GM04503 (cell line): ENCODE data around the gene AGBL1.

Experiments used
- DNase-seq: peaks from one replicate; pipeline ENCODE4 v3.0.0-alpha.2; 2012; ENCODE audit warnings: low read depth

The AGBL1 gene

DNA sequence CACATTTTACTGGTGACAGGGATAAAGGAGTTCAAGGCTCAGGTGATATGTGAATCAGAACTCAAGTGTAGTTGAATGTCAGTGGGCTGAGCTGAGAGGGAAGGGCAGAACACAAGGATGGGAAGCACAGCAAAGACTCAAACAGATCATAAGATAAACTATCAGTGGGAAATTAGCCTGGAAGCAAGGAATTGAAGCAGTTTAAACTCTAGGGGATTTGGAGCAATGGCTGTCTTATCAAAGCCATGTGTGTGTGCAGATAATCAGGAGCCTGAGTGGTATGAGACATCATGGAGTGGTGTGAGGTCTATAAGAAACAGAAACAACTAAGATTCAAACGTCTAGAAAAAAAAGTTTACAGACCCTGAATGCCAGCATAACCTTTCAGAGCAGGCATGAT is 634.6 kb downstream of the AGBL1 start:
- DNase-seq, result no peak

DNA sequence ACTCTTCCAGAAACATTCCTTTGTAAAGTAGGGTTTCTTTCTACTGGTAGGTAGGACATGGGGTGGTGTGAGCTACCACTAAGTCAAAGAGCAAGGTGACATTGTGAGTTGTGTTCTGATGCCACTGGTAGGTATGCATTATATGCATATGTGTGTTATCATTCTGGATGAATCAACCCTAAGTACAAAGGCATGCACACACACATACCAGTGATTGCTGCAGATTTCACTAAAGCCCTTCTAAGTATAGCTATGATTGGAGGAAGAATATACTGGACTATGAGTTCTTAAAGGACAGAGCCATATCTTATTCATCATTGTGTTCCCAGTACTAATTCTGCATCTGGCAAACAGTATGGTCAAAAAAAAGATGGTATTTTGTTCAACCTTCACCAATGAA is 646.0 kb downstream of the AGBL1 start:
- DNase-seq, result no peak

DNA sequence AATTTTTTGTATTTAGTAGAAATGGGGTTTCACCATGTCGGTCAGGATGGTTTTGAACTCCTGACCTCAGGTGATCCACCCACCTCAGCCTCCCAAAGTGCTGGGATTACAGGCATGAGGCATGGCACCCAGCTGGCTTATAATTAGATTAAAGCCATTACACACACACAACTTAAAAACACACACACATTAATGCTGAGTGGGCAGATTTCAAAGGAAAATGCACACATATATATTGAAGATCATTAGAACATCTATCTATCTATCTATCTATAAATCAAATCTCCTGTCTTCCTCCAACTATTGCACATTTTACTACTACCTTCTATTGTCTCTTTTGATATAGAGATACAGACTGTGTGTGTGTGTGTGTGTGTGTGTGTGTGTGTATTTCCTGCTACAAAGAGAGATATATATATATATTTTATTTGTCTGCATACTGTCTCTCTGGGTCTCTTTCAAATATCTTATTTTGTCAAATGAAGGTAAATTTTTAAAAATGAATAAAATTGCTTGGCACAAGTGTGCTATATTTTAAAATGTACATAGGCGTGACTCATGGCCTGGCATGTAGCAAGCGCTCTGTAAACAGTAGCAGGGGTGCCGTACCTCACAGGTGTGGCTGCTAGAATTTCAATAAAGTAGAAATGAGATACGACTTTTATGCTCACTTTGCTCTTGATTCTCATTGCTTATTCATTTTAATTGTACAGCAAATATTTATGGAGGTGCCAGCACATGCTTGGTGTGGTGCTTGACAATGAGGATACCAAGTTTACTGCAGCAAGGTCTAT is 655.8 kb downstream of the AGBL1 start:
- no peak for DNase-seq

DNA sequence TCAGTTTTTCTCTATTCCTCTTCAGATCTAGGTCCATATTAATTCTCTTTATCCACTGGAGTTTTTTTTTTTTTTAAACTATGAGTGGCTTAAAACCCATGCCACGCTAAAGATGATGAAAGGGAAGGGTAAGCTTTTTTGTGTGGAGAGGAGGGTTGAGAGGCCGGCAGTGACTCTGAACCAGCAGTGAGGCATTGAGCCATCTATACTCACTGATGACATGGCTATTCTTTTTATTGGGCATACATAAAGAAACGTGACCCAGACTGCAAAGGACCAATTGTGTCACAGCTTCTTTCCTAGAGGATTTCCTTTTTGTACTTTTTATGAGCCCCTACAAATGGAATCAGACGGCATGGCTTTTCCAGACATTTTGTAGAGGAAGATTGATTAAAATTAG is 662.2 kb downstream of the AGBL1 start:
- DNase-seq, result no peak

DNA sequence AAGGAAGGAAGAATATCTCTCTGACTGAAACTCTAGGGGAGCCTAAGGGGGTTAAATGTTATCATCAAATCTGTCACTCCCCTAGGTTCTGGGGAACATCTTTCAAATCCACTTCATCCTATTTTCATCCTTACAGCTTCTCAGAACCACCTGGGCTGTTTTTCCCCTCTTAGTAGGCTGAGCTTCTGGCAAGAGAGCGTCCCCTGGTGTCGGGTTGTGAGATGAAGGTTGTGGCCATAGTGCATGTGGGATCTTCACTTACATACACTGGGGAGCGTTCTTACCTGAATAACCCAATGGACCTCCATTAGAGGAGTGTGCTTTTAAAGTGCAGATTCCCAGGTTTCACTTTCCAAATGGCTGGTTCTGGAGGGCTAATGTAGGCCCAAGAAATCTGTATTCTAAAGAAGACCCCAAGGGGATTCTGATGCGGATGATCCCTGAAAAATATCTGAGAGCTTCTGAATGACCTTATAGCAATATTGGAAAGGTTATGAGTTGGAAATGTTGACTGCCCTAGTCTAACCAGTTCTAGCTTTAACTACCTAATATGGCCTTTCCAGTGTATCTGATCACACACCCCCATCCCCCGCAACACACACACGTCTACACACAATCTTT is 663.7 kb downstream of the AGBL1 start:
- DNase-seq, result no peak

DNA sequence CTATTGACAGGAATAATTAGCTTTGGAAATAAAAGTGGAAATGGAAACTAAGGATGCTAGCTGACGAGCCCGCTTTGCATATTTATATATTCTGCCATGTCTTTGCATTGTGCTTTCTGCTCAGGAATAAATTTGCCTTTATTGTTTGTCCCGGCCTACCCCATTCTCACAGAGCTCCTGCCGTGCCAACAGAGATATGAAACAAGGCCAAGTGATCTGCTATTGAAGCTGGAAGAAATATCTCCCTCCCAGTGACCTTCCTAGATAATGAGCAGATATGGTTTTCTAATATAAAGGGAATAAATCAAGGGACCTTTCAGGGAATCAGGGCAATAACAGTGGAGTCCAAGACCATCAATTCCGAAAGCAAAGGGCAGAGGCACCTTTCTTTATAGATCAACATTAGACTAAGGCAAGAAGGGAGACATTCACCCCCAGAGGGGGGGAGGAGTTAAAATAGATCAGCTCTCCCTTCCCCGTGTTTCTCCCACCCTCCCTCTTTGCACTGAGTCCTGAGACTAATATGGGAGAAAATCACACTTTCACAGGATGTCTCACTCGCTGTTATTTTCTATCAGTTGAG is 664.6 kb downstream of the AGBL1 start:
- no peak for DNase-seq

DNA sequence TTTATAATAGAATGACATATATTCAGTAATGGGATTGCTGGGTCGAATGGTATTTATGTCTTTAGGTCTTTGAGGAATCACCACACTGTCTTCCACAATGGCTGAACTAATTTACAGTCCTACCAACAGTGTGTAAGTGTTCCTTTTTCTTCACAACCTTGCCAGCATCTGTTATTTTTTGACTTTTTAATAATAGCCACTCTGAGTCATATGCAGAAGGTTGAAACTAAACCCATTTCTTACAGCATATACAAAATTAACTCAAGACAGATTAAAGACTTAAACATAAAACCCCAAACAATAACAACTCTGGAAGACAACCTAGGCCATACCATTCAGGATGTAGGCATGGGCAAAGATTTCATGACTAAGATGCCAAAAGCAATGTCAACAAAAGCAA is 671.4 kb downstream of the AGBL1 start:
- no peak for DNase-seq

DNA sequence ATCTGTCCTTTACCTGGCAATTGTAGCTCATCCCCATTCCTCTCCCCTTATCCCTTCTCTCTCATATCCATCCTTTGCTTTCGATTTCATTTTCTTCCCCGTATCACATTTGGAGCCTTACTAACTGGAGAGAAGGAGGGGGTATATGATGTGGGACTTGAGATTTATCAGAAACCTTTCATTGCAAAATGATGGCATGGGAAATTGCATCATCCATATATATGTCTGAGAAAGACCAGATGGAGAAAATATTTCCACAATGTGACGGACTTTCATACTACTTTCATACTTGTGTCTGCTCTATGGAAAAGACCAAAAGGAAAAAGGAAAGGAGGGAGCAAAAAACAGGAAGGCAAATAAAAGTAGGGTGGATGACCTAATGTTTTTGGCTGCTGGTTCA is 675.2 kb downstream of the AGBL1 start:
- DNase-seq, result no peak

DNA sequence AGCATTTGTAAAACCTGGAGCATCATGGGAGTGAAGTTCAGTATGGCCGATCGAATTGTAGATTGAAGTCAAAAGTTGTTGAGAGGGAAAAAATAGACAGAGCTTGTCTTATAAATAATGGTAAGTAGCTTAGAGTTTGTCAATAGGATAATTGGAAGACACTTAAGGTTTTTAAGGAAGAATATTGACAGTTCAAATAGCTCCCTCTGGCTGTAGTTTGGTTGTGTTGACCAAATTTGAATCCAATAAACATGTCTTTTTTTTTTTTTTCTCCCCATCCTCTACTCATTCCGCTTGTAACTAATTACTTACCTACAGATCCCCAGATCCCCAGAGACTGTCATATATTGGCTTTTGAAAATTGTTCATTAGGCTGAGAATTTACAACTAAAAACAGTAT is 677.0 kb downstream of the AGBL1 start:
- DNase-seq, result no peak

DNA sequence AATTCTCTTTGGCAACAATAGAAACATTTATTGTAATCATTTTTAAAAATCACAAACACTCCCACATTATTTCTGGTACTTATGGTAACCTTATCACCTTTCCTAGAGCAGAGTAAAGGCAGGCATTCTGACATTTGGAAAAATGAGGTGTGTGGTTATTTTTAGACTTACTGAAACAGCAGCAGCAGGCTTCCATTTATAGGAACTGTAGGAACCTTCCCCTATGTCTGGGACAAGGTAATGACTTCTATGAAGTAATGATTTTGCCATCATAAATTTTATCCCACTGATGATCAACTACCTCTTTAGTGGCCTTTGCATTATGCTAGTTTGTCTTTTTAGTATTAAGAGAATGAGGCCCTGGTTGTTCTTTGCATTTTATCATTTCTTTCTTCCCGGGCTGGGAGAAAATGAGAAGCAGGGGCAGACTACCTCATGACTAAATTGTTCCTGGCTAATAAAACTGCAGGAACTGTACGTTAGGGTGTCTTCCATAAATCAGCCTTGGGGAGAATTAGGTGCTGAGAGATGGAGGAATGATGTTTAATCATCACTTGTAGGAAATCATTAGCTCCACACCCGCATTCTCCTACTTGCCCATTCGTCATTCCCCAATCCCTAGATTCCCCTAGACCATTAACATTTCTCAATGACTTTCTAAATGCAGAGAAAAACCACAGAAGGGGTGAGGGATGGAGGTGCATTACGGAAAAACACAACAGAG is 680.3 kb downstream of the AGBL1 start:
- DNase-seq, result no peak

DNA sequence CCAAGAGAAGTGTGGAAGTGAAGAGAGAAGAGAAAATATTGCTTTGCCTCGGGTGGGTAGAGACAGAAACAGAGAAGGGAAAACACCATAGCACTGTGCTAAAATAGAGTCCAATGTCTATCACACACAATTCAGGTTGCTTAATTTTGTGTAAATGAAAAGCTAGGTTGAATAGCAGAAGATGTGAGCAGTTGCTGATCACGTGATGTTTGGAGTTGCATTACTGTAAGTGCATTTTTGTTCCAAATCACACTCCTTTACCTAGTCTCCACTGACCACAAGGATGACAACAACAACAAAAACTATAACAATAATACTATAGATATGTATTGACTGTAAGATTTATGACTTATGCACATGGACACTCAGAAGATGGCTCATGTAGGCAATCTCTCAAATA is 683.2 kb downstream of the AGBL1 start:
- DNase-seq, result no peak

DNA sequence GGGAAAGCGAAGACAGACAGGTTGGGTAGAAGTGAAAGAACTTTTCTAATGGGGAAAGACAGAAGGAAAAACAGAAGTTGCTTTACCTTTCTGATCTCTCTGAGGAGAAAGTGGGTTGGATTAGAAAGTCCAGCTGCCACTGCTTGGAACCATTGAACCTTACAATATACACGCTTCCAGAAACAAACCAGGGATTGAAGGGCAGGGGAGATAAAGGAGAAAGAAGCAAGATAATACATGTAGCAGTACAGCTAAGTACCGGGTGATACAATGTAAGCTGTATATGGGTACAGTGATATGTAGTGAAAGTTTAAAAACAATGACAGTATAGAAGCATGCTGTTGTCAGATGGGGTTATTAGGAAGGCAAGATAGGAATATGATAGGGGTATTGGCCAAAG is 684.4 kb downstream of the AGBL1 start:
- DNase-seq, result no peak

DNA sequence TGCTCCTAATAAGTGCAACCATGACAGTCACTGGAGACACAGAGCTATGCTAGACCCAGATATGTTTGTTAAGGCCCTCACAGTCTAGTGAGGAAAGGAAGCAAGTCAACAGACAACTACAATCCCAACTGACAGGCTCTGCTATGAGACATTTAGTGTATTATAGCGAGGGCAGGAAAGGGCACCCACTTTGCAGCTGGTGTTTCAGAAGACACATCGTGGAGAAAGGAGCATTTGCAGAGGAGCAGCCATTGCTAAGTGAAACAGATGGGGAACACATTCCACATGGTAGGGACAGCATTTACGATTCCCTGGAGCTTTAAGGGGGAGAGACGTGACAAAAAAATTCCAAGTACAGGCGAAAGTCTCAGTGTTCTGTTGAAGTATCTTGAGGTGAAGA is 685.6 kb downstream of the AGBL1 start:
- no peak for DNase-seq

DNA sequence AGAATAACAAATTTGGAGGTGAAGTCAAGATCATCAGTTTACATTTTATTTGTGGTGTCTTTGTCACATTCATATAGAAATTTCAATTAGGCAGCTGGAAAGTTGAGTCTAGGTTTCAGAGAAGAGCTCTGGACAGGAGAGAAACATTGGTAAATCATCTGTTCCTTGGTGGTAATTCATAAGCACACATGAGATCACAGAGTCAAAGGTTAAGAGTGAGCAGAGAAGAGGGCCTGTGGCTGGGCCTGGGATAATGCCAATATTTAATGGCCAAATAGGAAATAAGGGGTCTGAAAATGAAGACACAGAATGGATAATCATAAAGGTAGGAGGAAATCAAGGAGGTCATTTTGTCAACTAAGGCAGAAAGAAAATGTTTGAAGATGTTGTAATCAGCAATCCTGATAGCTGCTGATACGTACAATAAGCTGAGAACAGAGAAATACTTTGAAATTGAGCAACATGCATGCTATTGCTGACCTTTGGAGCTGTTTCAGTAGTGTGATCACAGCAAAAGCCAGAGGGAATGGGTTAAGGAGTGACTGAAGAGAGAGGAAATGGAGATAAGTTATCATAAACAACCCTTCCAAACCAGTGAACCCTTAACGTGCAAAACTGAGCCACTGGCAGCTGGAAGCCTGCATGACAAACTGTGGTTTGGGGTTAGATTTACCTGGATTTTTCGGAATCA is 692.8 kb downstream of the AGBL1 start:
- DNase-seq, result no peak

DNA sequence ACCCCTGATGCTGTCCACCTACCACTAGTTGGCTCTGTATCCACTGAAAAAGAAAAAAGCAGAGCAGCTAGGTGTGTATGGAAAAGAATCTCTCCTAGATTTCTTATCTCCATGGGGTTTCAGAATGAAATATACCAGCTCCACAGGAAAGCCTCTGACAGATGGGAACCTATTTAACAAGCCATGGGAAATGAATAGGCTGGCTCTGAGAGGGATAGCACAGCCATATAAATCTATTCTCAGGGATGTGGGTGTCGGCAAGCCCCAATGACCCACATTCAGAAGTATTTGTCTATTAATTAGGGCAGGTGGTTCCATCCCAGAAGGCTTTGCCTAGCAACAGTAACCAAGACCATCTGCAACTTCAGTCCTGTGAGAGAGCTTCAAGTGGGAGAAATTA is 694.1 kb downstream of the AGBL1 start:
- no peak for DNase-seq

DNA sequence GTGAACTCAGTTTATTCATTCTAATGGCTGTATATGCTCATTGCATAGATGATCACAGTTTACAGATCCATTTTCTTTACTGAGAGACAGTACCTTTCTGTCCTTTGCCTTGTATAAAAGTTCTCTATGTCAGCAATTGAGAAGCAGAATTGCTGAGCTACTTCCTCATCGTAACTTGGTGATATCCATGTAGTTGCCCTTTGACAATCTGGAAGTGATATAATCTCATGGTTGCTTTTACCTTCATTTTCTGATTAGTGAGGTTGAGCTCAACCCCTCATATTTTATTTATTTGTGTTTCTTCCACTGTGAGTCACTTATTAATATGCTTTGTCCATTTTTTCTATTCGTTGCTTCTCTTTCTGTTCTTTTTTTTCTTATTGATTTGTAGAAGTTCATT is 696.5 kb downstream of the AGBL1 start:
- DNase-seq, result no peak

DNA sequence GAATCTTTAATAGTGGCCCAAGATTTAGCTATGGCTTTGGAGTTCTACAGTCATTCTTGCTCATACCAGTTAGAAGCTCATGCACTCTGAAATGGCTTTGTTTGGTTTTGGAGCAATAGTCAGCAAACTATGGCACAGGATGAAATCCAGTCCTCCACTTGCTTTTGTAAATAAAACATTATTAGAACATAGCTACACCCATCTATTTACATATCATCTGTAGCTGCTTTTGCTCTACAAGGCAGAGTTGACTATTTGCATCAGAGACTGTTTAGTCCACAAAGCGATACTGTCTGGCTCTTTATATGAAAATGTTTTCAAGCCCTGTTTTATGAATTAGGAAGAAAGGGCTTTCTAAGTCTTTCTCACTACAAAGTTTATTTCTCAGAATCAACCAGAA is 716.9 kb downstream of the AGBL1 start:
- DNase-seq, result no peak

DNA sequence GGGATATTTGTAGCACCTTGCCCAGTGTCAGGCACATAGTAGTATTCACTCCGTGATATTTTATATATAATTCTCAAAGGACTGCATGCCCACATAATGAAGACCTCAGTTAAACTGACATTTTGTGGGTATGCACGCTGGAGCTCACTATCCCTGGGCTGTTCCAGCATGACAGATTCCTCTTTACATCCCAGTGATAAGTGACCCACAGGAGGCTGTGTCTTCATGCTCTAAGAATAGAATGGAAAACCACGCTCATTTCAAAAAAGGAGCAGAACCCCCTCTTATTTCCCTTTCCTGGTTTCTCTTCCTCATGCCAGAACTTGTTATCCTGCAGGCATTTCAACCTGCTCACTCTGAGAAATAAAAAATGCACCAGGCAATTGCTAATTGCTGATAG is 717.5 kb downstream of the AGBL1 start:
- DNase-seq, result no peak

DNA sequence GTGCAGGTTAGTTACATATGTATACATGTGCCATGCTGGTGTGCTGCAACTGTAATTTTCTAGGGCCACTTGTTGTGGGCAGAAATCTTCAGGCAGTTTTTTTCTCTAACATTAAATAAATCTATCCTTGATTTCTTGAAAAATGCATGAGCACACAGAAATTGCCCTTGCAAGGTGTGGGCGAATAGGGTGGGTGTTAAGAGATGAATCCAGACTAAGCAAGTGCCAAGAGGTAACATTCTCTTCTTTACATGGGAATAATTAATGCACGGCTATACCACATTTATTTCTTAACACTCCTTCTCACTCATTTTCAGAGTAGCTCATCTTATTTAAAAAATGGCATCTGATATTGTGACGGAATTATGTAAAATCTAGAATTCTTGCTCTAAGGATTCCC is 719.6 kb downstream of the AGBL1 start:
- no peak for DNase-seq

DNA sequence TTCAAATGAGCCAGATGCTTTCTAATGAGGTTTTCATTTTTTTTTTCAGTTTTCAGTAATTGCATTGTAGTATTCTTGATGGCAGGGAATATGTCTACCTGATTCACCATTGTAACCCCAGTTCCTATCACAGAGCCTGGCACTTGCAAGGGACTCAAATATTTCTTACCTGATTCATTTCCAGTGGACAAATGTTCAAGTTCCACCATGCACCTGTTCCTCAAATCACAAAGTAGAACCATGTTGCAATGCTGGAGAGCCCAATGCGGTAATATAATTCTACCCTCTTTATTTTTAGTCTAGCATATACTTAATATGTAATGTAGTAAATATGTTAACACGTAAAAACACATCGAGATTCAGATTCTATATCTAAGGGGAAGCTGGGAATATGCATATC is 722.6 kb downstream of the AGBL1 start:
- DNase-seq, result no peak

DNA sequence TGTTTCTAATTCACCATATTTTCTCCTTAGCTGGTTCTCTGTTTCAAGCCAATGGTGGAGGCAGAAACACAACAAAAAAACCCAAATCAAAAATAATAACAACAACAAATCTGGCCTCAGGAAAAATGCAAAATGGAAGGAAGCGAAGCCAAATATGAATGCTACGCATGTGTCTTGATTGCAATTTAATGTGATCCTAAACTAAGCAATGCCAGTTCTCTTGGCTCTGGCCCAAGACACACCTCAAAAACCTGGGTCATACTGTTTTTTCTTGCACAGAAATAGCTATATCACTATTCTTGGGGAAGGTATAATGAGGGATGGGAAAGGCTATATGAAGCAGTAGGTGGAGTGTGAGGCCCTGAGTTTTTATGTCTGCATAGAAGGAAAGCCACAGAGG is 724.7 kb downstream of the AGBL1 start:
- DNase-seq, result no peak

DNA sequence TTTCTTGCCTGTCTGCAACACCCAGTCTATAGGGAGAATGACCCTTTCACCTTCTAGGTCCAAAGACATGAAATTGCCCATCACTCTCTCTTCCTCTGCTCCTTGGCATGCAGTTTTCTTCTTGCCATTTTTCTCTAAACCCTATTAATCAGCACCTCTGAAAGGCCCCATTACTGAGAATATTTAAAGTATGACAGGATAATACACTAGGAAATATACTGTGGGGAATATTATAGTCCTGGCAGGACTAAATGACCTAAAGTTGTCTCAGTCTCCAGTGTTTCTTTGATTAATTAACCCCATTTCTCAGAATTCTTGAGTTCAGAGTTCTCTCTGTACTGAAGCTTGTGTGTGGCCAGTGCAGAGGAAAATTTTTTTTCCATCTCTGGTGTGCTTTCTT is 730.7 kb downstream of the AGBL1 start:
- no peak for DNase-seq
